LNCaP clone FGC (cell line): ENCODE measurements around the gene PSD4.

ENCODE experiments used
- DNase-seq: peaks from one replicate; pipeline ENCODE4 v3.0.0-alpha.2; 2011; ENCODE audit warnings: low read depth
- H3K4me3 ChIP-seq: 2 replicates; pipeline ENCODE4 v1.5.1; 2011; ENCODE audit warnings: mild to moderate bottlenecking, low read depth, low read length, control low read depth
- TF ChIP-seq, protein P1 (sequence below): IDR thresholded peaks from 2 replicates; pipeline ENCODE4 v1.5.1; 2012; ENCODE audit warnings: mild to moderate bottlenecking; ENCODE audit not compliant: control insufficient read depth, insufficient read depth; ENCODE audit errors: extremely low read depth

Gene PSD4

DNA sequence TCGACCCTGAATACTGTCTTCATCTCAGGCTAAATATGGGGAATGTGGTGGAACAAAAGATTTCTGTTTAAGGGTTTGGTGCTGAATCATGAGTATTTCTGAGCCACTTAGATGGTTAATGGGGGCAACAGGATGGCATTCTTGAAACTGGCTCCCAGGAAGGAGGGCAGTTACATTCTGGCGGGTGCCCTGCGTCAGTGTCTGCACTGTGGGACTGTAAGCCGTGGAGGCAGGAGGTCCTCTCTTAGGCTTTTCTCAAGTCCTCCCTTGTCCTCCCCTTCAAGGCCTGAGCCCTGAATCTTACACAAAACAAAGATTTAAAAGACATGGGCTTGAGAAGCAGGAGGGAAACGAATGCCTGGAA is 45.7 kb downstream of the PSD4 start:
- TF ChIP-seq, protein P1, sequence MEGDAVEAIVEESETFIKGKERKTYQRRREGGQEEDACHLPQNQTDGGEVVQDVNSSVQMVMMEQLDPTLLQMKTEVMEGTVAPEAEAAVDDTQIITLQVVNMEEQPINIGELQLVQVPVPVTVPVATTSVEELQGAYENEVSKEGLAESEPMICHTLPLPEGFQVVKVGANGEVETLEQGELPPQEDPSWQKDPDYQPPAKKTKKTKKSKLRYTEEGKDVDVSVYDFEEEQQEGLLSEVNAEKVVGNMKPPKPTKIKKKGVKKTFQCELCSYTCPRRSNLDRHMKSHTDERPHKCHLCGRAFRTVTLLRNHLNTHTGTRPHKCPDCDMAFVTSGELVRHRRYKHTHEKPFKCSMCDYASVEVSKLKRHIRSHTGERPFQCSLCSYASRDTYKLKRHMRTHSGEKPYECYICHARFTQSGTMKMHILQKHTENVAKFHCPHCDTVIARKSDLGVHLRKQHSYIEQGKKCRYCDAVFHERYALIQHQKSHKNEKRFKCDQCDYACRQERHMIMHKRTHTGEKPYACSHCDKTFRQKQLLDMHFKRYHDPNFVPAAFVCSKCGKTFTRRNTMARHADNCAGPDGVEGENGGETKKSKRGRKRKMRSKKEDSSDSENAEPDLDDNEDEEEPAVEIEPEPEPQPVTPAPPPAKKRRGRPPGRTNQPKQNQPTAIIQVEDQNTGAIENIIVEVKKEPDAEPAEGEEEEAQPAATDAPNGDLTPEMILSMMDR: no peak
- no peak overlapping the region for H3K4me3 ChIP-seq
- DNase-seq: no peak

- no peak for DNase-seq
- H3K4me3 ChIP-seq: no peak overlapping the region
- TF ChIP-seq, protein P1: no peak
Measured at GRCh38 chr2:113219889-113220641, 46.3 kb downstream of the PSD4 start.

GRCh38 chr2:113220970-113221708 is 47.4 kb downstream of the PSD4 start:
- no peak for DNase-seq
- TF ChIP-seq, protein P1: no peak
- no peak overlapping the region for H3K4me3 ChIP-seq

DNA sequence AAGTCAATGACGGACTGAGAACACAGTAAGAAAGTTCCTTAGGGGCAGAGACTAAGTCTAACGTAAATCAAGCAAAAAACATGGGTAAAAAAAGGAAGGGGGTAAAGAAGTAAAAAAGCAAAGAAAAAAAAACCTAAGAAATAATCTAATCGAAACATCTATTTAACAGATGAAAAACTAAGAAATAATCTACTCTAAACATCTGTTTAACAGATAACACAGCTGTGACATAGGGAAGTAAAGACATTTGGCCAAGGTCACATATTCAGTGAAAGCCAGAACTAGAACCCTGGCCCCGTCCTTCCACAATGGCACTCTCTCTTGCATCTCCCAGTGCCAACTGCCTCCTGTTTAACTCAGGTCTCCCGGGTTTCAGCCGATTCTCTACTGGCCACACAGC is 48.1 kb downstream of the PSD4 start:
- H3K4me3 ChIP-seq: no peak overlapping the region
- DNase-seq: no peak
- TF ChIP-seq, protein P1: no peak

GRCh38 chr2:113223813-113224212 is 50.0 kb downstream of the PSD4 start:
- TF ChIP-seq, protein P1: no peak
- DNase-seq: no peak
- no peak overlapping the region for H3K4me3 ChIP-seq

- no peak for DNase-seq
- no peak overlapping the region for H3K4me3 ChIP-seq
- TF ChIP-seq, protein P1: no peak
Measured at GRCh38 chr2:113224647-113225236, 51.0 kb downstream of the PSD4 start.
